ENCODE data around the gene CDK5RAP3.

DNA sequence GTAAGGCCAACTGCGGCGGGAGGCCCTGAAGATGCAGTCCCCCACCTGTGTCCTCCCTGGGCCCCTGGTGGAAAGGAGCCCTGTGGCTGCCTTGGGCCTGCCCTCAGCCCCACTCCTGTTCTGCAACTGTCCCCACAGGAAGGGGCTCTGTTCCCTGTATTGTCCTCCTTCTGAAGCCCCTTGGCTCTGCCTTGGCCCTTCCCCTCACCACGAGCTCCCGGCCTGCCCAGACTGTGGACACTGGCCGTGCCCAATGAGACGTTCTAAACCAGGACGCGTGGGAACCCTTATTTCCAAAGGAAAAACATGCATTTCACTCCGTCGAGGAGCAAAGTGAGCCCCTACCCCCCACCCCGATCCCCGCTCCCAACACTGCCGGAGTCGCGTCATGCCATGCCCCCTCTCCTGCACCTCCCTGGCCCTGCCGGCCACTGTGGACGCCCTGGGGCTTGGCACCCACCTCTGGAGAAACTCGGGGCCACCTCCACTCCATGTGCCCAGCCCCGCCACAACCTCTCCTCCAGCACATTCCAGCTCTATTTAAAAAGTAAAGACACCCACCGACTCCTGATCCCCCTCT, 43.0 kb upstream of the CDK5RAP3 start:
- TF ChIP-seq POLR2A (IDR thresholded peaks at IDR 0.05; ENCODE audit: low read length) (no peak), GATA1 (IDR thresholded peaks at IDR 0.05; ENCODE audit: low read depth, low read length) (no peak)

Data from erythroblast (primary cell).